Coronary artery (tissue), 2 donors: ENCODE measurements around the gene LACC1.
A peak's percentile ranks its signal among the peaks of the same experiment; 100 is the strongest.

ENCODE experiments used
- DNase-seq: peaks from one replicate; pipeline ENCODE4 v3.0.0-alpha.2; 2017; ENCODE audit warnings: low spot score
- H3K27ac ChIP-seq, 2 donors: fragments of 200-600 bp; sonication (generic); one replicate each; pipeline ENCODE4 v1.5.1; 2016 to 2019
- H3K4me3 ChIP-seq: fragments of 200-600 bp; sonication (generic); 2 replicates; pipeline ENCODE4 v1.5.1; 2016; ENCODE audit warnings: mild to moderate bottlenecking, moderate library complexity
- CTCF ChIP-seq: fragments of 200-600 bp; sonication (generic); IDR thresholded peaks from one replicate; pipeline ENCODE4 v1.5.1; 2019; ENCODE audit warnings: antibody characterized with exemption

The LACC1 gene

GRCh38 chr13:43850873-43851272 lies 28.8 kb upstream of the LACC1 start:
- no peak for DNase-seq
- TF ChIP-seq CTCF = no peak

GRCh38 chr13:43852923-43853404 lies 26.7 kb upstream of the LACC1 start:
- Histone ChIP-seq H3K4me3 (no peak overlapping the region), H3K27ac (no peak overlapping the region)
- no peak for DNase-seq
- TF ChIP-seq CTCF = no peak

More at GRCh38 chr13:43850873-43851272, 28.8 kb upstream of the LACC1 start:
- no peak overlapping the region for H3K27ac ChIP-seq
- H3K4me3 ChIP-seq = no peak overlapping the region

- TF ChIP-seq CTCF = no peak
- Histone ChIP-seq H3K27ac (no peak overlapping the region), H3K4me3 (no peak overlapping the region)
- no peak for DNase-seq
Measured at GRCh38 chr13:43861863-43862262, 17.8 kb upstream of the LACC1 start.

- DNase-seq = no peak
- TF ChIP-seq CTCF = no peak
- Histone ChIP-seq H3K4me3 (no peak overlapping the region), H3K27ac (no peak overlapping the region)
Measured at GRCh38 chr13:43864921-43865320, 14.8 kb upstream of the LACC1 start.

GRCh38 chr13:43865892-43866291 lies 13.8 kb upstream of the LACC1 start:
- H3K4me3 ChIP-seq = no peak overlapping the region
- no peak for TF ChIP-seq CTCF
- no peak for DNase-seq
- H3K27ac ChIP-seq = no peak overlapping the region

GRCh38 chr13:43872181-43872580 lies 7.5 kb upstream of the LACC1 start:
- H3K27ac ChIP-seq = no peak overlapping the region
- no peak for DNase-seq
- no peak for TF ChIP-seq CTCF
- no peak overlapping the region for H3K4me3 ChIP-seq

- Histone ChIP-seq H3K4me3 (no peak overlapping the region), H3K27ac (no peak overlapping the region)
- TF ChIP-seq CTCF = peak; percentile 37
- DNase-seq = no peak
Measured at GRCh38 chr13:43874504-43875092, 5.1 kb upstream of the LACC1 start.
